Stimulated activated CD4-positive, alpha-beta T cell treated with anti-CD3 and anti-CD28 coated beads, Interleukin-4, amount 100 ng/mL, for 1 hour (primary cell): ENCODE data around the gene MDK.

Experiments
- DNase-seq: peaks from one replicate; pipeline ENCODE4 v3.0.0-alpha.2; 2020

MDK gene

DNA sequence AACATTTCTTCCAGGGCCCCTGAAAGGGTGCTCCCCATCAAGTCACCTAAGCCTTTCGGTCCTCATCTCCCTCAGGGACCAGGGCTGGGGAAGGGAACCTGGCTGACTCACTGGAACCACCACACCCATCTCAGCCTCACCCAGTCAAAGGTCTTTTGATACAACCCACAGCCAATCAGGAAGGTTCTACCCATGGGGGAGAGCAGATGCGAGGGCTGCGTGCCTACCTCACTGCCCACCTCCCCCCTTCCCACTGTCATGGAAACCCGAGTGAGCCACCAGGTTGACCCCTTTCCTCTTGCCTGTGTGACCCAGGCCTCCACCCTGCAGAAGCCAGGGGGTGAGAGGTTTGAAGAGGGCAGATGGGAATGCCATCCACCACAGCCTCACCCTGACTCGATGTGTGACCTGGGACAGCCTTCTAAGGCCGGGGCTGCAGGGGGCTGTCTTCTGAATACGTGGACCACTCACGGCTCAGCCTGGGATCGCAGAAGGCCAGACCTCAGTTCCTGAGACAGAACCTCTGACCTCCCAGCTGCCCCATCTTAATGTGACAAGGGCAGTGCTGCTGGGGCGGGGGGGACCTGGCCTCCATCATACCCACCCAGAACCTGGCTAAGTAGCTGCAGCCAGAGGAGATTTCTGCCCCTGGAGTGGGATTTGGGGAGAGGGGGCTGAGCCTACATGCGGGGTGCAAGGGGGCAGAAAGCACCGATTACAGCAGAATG lies 2.7 kb downstream of the MDK start:
- no peak for DNase-seq

DNA sequence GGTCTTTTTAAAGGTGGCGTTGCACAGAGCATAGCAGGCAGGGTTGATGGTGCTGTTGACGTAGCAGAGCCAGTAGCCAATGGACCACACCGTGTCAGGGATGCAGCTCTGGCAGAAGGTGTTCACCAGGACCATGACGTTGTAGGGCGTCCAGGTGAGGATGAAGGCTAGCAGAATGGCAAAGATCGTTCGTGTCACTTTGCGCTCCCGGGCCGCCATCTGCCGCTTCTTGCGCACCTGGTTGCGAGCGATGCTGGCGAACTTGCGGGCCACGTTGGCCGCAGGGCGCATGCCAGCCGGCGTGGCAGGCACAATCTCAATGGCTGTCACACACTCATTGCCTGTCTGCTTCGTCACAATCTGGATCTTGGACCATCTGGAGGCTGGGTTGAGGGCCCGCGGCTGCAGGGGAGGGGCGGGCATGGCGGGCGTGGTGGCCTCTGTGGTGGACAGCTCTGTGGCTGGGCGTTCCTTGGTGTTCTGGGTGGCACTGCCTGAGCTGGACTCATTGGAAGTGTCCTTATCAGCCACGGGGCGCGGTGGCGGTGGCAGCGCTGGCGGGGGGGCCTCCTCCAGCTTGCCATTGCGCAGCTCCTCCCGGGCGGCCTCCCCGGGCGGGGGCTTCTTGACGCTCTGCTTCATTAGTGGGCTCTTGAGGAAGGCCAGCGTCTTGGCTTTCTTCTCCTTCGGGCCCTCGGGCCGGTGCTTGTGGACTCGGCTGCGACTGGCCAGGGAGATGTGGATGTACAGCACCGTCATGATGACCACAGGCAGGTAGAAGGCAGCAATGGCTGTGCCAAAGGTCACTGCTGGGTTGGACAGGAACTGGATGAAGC lies 3.9 kb downstream of the MDK start:
- DNase-seq, result no peak

DNA sequence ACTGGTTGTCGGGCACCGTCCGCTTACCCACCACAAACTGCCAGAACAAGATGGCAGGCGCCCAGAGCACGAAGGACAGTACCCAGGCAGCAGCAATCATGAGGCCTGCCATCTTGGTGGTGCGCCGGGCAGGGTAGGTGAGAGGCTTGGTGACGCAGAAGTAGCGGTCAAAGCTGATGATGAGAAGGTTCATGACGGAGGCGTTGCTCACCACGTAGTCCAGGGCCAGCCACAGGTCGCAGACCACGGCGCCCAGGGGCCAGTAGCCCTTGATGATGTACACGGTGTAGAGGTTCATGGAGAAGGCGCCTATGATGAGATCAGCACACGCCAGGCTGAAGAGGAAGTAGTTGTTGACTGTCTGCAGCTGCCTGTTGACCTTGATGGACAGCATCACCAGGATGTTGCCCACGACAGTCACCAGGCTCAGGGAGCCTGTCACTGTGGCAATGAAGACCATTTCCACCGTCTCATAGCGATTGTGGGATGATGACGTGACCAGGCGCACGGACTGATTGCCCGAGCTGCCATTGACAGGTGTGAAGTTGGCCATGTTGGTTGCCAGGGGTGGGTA lies 4.6 kb downstream of the MDK start:
- no peak for DNase-seq

DNA sequence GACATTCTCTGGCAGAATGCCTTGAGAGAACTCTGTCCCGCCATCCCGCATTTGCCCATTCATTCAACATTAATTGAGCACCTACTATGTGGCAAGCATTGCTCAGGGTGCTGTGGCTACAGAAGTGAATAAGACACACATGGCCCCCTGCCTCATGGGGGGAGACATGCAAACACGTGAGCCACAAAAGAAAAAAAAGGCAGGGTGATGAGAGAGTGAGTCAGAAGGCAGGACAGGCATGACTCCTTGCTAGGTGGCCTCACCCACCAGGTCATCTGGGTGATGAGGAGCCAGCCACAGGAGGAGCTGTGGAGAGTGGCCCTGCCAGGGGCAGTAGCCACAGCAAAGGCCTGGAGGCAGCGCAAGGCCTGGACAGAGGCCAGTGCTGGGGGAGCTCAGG lies 5.2 kb downstream of the MDK start:
- DNase-seq, result no peak

- no peak for DNase-seq
Measured at GRCh38 chr11:46387456-46387855, 6.0 kb downstream of the MDK start.

DNA sequence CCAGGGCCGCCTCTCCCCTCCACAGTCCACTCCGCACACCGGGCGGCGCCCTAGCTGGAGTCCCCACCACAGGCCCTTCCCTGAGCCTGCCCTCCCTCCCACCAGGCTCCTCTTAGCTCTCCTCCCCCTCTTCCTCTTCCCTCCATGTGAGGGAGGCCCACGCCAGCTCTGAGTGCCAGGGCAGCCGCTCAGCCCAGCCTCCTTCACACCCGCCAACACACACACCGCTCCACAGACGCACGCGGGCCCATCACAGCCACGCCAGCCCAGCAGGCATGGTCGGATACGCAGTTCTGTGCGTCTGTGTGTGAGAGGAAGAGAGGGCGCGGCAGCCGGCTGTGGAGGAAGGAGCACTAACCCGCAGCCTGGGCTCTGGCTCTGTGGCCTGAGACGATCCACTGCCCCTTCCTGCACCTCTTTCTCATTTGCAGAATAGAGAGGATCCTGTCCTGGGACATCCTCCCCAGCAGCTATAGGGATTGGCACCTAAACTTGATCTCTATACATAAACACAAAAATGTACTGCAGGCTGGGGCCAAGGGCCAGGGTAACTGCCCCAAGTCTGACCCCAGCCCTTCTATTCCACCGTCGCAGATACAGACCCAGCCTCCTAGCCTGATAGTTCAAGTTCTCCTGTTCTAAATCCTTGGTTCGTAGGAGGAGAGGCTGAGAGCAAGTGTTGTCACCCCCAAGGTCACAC lies 6.6 kb downstream of the MDK start:
- no peak for DNase-seq

GRCh38 chr11:46388619-46389449 lies 7.4 kb downstream of the MDK start:
- no peak for DNase-seq

DNA sequence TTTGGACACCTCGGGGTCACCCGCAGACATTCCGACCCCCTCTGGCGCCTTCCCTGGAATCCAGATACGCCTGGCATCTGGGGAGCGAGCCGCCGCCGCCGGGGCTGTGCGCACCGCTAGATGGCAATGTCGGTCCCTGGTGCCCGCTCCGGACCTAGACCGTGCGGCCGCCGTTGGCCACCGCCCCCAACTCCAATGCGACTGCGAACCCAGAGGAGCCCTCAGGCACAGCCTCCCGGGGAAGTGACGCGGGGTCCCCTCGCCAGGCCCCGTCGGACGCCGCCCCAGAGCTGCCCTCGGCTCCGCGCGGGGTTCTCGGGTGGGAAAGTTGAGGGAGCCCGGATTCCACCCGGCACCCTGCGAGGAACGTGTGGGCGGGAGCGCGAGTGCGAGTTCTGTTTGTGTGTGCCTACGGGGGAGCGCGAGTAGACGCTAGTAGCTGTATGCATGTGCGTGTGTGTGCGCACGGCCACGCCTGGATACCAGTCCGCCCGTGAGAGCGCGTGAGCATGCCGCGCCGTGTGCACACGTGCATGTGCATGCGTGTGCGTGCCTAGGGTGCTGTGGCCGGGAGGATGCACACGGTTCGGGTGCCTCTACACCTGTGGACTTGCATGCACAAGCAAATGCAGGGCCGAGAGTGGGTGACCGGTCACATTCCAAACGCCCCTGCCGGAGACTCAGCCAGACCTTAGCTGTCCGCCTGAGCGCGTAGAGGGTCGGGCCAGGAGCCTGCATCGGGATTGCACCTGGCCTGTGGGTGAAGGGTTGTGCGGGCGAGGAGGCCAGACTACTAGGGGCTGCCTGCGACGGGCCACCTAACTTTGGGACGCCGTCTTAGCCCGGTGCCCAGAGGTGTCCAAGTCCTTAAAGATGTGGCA lies 8.2 kb downstream of the MDK start:
- DNase-seq, result peak; percentile 52

DNA sequence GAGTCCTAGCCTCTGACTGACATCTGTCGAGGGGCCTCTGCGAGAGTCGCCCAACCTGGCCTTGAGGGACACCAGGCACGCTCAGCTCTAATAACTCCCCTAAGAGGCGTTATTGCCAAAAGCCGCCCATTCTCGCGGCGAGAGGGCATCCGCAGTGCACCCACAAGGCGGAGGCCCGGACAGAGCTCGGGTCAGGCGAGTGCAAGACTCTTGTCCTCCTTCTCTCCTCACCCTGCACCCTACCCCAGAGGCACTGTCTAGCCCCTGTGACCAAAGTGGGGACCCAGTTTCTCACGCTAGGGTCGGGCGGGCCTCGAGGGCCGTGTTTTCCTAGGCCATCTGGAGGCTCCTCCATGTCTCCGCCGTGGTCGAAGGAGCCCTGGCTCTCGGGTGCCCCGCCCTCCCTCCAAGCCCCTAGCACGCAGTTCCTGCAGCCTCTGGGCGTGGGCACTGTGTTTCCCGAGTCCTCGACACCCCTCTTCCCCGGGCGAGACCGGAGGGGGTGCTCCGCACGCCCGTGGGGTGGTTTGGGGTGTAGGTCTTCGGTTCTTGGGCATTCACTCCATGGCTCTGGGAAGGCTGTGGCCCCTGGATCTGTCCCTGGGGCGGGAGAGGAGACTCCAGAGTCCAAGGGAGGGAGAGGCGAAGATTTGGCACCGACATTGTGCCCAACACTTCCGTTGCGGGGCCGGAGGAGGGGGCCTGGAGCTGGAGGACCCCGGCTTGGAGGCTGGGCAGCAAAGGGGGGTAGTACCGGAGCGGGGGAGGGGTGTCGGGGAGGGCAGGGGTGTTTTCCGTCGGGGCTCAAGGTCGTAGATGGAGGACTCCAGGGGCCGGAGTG lies 9.1 kb downstream of the MDK start:
- DNase-seq, result no peak

GRCh38 chr11:46391186-46391577 lies 9.7 kb downstream of the MDK start:
- no peak for DNase-seq

DNA sequence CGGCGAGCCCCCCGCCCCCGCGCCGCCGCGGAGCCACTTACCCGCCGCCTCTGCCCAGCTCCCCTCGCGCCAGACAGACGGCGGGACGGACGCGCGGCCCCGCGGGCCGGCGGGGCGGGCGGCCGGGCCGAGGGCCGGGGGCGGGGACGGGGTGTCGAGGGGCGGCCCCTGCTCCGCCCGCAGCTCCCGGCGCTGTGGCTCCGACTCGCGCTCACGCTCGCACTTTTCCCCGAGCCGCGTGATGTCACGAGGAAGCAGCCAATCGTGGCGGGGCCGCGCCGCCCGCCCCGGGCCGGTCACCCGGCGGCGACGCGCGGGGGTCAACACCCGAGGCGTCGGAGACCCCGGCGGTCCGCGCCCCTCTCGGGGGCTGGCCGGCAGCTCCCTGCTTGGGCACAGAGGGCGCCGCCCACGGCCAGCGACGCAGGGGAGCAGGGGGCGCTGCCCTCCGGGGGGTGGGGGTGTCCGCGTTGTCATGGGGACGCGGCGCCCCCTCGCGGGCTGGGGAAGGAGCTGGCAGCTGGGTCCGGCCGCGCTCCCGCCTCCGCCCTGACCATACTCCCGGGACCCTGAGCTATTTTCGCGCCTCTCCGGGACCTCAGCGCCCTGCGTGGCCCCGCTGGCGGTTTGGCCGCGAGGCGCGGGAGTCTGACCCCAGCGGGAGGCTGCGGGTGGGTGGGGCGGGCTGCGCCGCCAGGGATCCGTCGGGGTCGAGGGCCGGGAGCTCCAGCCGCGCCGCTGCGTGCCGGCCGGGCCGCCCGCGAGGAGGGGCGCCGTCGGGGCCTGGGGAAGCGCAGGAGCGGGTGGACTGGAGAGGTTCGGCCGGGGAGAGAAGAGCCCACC lies 10.3 kb downstream of the MDK start, which contains the start of gene CHRM4:
TSS of gene CHRM4 (minus strand) at position 199 of the 843 bp plus-strand sequence. CDS start 5,219 bp downstream, outside the sequence.
- DNase-seq, result no peak

DNA sequence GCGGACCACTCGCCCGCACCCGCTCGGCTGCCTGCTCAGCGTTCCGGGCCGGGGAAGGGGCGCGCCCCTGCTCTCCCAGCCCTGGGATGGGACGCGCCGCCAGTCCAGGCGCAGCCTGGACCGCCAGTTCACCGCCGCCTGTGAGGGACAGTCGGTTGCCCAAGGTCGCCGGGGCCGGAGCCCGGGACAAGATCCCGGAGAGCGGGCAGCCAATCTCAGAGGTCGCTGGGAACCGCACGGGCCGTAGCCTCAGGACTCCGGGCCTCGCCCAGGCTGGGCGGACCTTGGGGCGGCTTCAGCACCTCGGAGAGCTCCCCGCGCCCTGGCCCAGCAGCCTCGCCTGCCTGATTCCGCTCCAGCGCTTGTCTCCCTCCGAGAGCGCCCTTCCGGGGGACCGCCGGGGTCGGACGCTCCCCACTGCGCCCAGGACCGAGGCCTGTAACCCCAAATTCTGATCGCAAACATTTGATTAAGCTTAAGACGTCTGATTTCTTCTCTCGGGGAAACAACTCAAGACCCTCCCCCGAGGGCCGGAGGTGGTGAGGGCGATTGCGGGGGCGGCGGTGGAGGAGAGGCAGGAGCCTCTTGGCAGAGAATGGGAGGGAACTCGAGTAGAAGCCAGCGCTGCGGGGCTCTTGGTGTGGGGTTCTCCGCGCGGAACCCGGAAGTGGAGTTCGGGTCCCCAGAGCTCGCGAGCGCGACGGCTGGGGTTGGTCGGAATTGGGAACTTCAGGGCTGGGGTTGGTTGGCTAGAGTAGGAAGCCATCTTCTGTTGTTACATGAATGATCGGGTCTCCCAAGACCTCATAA lies 11.2 kb downstream of the MDK start:
- peak; percentile 78 for DNase-seq

GRCh38 chr11:46393231-46393616 lies 11.8 kb downstream of the MDK start:
- DNase-seq, result no peak

GRCh38 chr11:46393759-46394158 lies 12.3 kb downstream of the MDK start:
- DNase-seq, result no peak

DNA sequence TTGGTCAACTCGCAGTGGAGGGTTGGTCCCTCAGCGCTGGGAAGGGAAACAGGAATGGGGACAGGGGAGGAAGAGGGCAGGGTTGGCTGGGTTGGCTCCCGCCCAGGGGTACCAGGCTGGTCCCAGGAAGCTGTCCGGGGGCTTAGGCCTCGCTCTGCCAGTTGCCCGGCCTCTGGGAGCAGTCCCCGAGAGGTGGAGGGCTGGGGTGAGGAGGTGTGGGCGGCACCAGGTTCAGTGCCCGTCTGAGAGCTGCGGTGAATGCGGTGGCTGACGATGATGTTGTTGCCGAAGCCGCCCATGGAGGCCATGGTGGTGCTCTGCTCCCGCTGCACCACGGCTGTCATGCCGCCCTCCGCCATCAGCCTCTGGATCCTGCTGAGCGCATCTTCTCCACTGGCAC lies 16.1 kb downstream of the MDK start:
- DNase-seq, result no peak

DNA sequence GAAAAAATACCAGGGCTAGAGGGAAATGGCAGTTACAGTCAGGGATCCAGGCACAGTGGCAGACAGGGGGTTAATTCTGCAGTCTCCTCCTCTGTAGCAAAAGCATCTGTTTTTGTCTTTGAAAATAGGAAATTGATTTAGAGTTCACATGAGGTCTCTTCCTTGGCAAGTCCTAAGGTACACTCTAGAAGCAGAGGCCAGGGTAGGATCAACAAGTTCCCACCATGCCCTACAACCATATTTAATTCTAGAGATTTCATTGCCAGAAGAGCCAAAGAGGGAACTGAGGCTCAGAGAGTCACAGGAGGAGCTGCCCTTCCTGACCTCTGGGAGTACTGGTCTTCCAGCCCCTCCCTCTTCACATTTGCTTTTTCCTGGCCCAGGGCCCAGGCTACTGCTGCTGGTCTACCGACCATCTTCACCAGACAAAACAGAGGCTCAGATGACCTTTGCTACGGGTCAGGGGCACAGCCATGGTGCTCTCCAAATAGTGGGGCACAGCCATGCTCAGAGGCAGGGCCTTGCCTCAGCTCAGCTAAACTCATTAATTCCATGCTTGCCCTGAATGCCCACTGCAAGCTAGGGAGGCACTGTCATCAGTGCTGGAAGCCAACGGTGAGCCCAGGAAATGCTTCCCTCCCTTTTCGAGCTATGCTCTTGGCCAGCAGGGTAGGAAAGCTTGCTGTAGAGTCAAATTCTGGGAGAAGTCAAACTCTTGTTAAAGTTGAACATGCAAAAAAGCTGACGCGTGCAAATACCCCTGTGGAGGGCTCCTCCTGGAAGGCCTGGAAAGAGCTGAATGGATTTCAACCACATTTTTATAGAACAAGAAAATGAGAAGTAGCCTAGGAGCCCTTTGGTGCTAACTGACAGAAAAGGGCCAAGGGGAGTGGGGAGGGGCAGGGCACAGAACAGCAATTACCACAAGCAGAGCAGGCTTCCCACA lies 21.8 kb downstream of the MDK start:
- DNase-seq, result no peak

DNA sequence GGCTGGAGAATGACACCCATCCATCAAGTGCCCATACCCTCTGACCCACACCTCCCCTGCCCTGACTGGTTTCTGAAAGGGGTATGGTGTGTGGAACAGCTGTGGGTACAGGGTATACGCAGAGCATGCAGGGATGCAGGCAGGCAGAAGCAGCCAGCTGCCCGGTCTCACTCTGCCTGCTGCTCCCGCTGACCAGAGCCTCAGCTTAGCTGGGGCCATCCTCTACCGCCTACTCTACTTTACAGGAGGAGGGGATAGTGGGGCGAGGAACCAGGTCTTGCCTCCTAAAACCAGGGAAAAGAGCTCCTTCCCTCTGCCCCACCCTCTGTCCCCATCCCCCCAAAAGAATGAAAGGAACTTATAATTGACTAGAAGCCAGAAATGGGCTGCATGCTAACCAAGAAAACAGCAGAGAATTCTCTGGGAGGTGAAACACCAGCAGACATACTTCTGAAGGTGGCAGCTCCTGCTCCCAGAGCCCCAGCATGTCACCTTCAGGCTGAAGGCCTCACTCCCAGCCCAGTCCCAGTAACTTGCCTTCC lies 23.1 kb downstream of the MDK start:
- DNase-seq, result no peak
